Loucy (cell line): ENCODE results near the gene ARRDC1.

Source experiments
- H2AFZ ChIP-seq: fragments of 200-600 bp; sonication (generic); 2 replicates; pipeline ENCODE4 v1.6.0; 2016; ENCODE audit warnings: antibody characterized with exemption, mild to moderate bottlenecking, low read length, moderate library complexity
- H3F3A ChIP-seq: fragments of 200-600 bp; 2 replicates; pipeline ENCODE4 v1.6.0; 2016; ENCODE audit warnings: antibody characterized with exemption, low read depth, mild to moderate bottlenecking
- H3K27me3 ChIP-seq: fragments of 200-600 bp; sonication (generic); 2 replicates; pipeline ENCODE4 v1.6.1; 2014; ENCODE audit warnings: low read length, mild to moderate bottlenecking; ENCODE audit not compliant: insufficient read depth, poor library complexity, severe bottlenecking
- H3K36me3 ChIP-seq: fragments of 200-600 bp; sonication (generic); 2 replicates; pipeline ENCODE4 v1.6.1; 2016; ENCODE audit warnings: low read length; ENCODE audit not compliant: insufficient read depth
- H3K4me1 ChIP-seq: fragments of 200-600 bp; sonication (generic); 2 replicates; pipeline ENCODE4 v1.5.1; 2014; ENCODE audit warnings: low read length, mild to moderate bottlenecking; ENCODE audit not compliant: insufficient read depth, poor library complexity, severe bottlenecking
- H3K4me2 ChIP-seq: fragments of 200-600 bp; sonication (generic); 2 replicates; pipeline ENCODE4 v1.6.0; 2014; ENCODE audit warnings: antibody characterized with exemption, low read length, low read depth, mild to moderate bottlenecking; ENCODE audit not compliant: poor library complexity, severe bottlenecking
- H3K4me3 ChIP-seq: fragments of 200-600 bp; sonication (generic); 2 replicates; pipeline ENCODE4 v1.5.1; 2014; ENCODE audit warnings: low read length, mild to moderate bottlenecking, mixed read lengths; ENCODE audit not compliant: poor library complexity, severe bottlenecking
- H3K79me2 ChIP-seq: fragments of 200-600 bp; sonication (generic); 2 replicates; pipeline ENCODE4 v1.6.1; 2014; ENCODE audit warnings: low read length; ENCODE audit not compliant: insufficient read depth
- H3K9ac ChIP-seq: fragments of 200-600 bp; sonication (generic); 2 replicates; pipeline ENCODE4 v1.6.0; 2014; ENCODE audit warnings: mild to moderate bottlenecking, low read depth, low read length, moderate library complexity; ENCODE audit not compliant: poor library complexity, severe bottlenecking
- H3K9me2 ChIP-seq: fragments of 200-600 bp; sonication (generic); replicated peaks from 2 replicates; pipeline ENCODE4 v1.6.1; 2016; ENCODE audit warnings: low read depth, low read length, mixed read lengths
- H3K9me3 ChIP-seq: fragments of 200-600 bp; sonication (generic); 2 replicates; pipeline ENCODE4 v1.6.1; 2014; ENCODE audit warnings: mild to moderate bottlenecking, antibody characterized with exemption, low read length, low read depth; ENCODE audit not compliant: insufficient read depth
- H4K20me1 ChIP-seq: fragments of 200-600 bp; sonication (generic); 2 replicates; pipeline ENCODE4 v1.6.0; 2014; ENCODE audit warnings: antibody characterized with exemption, low read length, mild to moderate bottlenecking; ENCODE audit not compliant: insufficient read depth, poor library complexity, severe bottlenecking
- EZH2phosphoT487 ChIP-seq: fragments of 200-600 bp; IDR thresholded peaks from 2 replicates; pipeline ENCODE4 v1.6.1; 2018; ENCODE audit warnings: antibody characterized with exemption, mild to moderate bottlenecking, moderate library complexity, borderline replicate concordance
- TF ChIP-seq, protein P1 (sequence below): fragments of 200-600 bp; sonication (generic); conservative IDR thresholded peaks from 2 replicates; pipeline ENCODE4 v1.5.1; 2014; ENCODE audit warnings: mild to moderate bottlenecking, antibody characterized with exemption, low read length

Gene ARRDC1

DNA sequence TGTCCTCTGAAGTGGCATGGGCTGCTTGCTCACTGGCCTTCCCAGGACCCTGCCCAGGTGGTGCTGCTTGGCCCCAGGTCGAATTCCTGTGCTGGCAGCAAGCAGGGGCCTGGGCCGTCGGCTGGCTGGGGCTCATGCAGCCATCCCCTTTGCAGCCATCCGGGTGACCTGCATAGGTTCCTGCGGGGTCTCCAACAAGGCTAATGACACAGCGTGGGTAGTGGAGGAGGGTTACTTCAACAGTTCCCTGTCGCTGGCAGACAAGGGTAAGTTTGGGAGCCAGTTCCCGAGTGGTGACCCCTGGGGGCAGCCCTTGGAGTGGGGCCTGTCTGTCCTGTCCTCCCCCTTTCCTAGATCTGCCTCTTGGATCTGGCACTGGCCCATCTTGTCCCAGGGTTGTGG lies 7.3 kb downstream of the ARRDC1 start:
- H3K4me1 ChIP-seq, result peaks cover 13% of the 10 kb centered on the region
- peaks cover 22% of the 10 kb centered on the region for H3K79me2 ChIP-seq
- H3K4me3 ChIP-seq, result no peak overlapping the region

DNA sequence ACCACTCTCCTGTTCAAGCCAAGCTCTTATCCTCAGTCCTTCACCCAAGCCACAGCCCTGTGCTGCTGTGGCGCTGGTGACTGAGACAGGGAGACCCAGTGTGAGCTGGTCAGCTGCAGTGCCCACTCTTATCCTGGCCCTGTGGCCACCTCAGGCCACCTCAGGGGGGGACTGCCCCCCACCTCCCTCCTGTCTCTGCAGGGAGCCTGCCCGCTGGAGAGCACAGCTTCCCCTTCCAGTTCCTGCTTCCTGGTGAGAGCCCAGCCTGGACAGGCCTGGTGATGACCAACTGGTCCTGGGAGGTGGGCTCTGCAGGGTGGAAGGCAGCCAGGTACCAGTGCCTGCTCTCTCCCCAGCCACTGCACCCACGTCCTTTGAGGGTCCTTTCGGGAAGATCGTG lies 7.8 kb downstream of the ARRDC1 start:
- TF ChIP-seq, protein P1, sequence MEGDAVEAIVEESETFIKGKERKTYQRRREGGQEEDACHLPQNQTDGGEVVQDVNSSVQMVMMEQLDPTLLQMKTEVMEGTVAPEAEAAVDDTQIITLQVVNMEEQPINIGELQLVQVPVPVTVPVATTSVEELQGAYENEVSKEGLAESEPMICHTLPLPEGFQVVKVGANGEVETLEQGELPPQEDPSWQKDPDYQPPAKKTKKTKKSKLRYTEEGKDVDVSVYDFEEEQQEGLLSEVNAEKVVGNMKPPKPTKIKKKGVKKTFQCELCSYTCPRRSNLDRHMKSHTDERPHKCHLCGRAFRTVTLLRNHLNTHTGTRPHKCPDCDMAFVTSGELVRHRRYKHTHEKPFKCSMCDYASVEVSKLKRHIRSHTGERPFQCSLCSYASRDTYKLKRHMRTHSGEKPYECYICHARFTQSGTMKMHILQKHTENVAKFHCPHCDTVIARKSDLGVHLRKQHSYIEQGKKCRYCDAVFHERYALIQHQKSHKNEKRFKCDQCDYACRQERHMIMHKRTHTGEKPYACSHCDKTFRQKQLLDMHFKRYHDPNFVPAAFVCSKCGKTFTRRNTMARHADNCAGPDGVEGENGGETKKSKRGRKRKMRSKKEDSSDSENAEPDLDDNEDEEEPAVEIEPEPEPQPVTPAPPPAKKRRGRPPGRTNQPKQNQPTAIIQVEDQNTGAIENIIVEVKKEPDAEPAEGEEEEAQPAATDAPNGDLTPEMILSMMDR, result no peak
- Histone ChIP-seq H3K9me3 (no peaks in the 10 kb centered on the region), H3K79me2 (peaks cover 27% of the 10 kb centered on the region), H3K36me3 (no peaks in the 10 kb centered on the region), H3K4me3 (no peak overlapping the region), H3K4me2 (no peak overlapping the region), H4K20me1 (peaks cover 20% of the 10 kb centered on the region), H3K9ac (no peak overlapping the region), H3F3A (no peaks in the 10 kb centered on the region), H2AFZ (no peak overlapping the region), H3K4me1 (peaks cover 14% of the 10 kb centered on the region), H3K9me2 (no peaks in the 10 kb centered on the region), H3K27me3 (no peaks in the 10 kb centered on the region)

More for the DNA sequence above, 7.3 kb downstream of the ARRDC1 start:
- Histone ChIP-seq H3K9ac (no peak overlapping the region), H2AFZ (no peak overlapping the region), H3K27me3 (no peaks in the 10 kb centered on the region), H3K36me3 (no peaks in the 10 kb centered on the region), H3F3A (no peaks in the 10 kb centered on the region), H3K4me2 (no peak overlapping the region), H3K9me2 (no peaks in the 10 kb centered on the region), H4K20me1 (peaks cover 15% of the 10 kb centered on the region), H3K9me3 (no peaks in the 10 kb centered on the region)
- TF ChIP-seq, protein P1, result no peak
- TF ChIP-seq EZH2phosphoT487, result no peak

DNA sequence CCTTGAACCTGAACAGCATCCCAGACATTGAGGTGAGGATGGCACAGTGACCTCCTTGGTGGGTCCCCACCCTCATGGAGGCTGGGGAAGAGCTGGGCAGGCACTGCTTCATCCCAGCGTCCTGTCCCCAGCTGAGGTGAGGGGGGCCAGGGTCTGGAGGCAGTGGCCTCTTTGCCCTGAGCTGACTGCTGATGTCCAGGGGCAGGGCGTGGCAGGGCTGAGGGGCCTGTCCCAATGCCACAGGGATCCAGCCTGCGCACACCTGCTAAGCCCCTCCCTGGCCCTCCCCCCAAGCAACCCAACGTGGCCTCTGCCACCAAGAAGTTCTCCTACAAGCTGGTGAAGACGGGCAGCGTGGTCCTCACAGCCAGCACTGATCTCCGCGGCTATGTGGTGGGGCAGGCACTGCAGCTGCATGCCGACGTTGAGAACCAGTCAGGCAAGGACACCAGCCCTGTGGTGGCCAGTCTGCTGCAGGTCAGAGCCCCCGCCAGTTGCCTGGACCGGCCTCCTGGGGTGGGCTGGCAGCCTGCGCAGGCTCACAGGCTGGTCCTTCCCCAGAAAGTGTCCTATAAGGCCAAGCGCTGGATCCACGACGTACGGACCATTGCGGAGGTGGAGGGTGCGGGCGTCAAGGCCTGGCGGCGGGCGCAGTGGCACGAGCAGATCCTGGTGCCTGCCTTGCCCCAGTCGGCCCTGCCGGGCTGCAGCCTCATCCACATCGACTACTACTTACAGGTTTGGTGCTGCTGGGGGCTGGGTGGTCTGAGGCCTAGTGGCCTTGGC lies 8.4 kb downstream of the ARRDC1 start:
- no peak overlapping the region for H3K9ac ChIP-seq

More for the DNA sequence above, 8.4 kb downstream of the ARRDC1 start:
- no peak overlapping the region for H3K4me2 ChIP-seq
- peaks cover 17% of the 10 kb centered on the region for H4K20me1 ChIP-seq
- no peaks in the 10 kb centered on the region for H3K27me3 ChIP-seq
- no peaks in the 10 kb centered on the region for H3K9me2 ChIP-seq
- no peak overlapping the region for H2AFZ ChIP-seq
- no peaks in the 10 kb centered on the region for H3F3A ChIP-seq
- H3K36me3 ChIP-seq, result no peaks in the 10 kb centered on the region
- no peaks in the 10 kb centered on the region for H3K9me3 ChIP-seq
- H3K4me3 ChIP-seq, result no peak overlapping the region
- peaks cover 28% of the 10 kb centered on the region for H3K79me2 ChIP-seq
- no peak for TF ChIP-seq EZH2phosphoT487
- TF ChIP-seq, protein P1, result no peak
- peaks cover 14% of the 10 kb centered on the region for H3K4me1 ChIP-seq
